HepG2 (cell line): ENCODE measurements around the gene NKD1. TPM values are rescaled to one million over a fixed set of nuclear protein-coding genes. Genes with fewer than 3 reads are reported as not detected.

Experiments
- DMAP1 ChIP-seq: IDR thresholded peaks from 2 replicates; pipeline ENCODE4 v1.6.1; 2016
- FOXM1 ChIP-seq: sonication (generic); formaldehyde crosslinking; IDR thresholded peaks from 2 replicates; pipeline ENCODE4 v1.5.0; 2020; ENCODE audit warnings: missing genetic modification reagents
- NAIF1 ChIP-seq: sonication (generic); formaldehyde crosslinking; IDR thresholded peaks from 2 replicates; pipeline ENCODE4 v1.5.0; 2020; ENCODE audit warnings: mild to moderate bottlenecking, missing genetic modification reagents, borderline replicate concordance
- REXO4 ChIP-seq: sonication (generic); formaldehyde crosslinking; IDR thresholded peaks from 2 replicates; pipeline ENCODE4 v1.8.0; 2022; ENCODE audit warnings: missing genetic modification reagents, mild to moderate bottlenecking, borderline replicate concordance
- SMC3 ChIP-seq: IDR thresholded peaks from 2 replicates; pipeline ENCODE4 v1.6.1; 2011; ENCODE audit warnings: low read length, improper control_type of control experiment
- SPEN ChIP-seq: sonication (generic); formaldehyde crosslinking; IDR thresholded peaks from 2 replicates; pipeline ENCODE4 v1.5.1; 2020; ENCODE audit warnings: low read depth, mild to moderate bottlenecking, missing genetic modification reagents
- ZFP36L1 ChIP-seq: sonication (generic); formaldehyde crosslinking; IDR thresholded peaks from 2 replicates; pipeline ENCODE4 v1.8.0; 2022; ENCODE audit warnings: mild to moderate bottlenecking, missing genetic modification reagents, moderate library complexity
- polyA plus RNA-seq, 8 experiments: library from polyadenylated mRNA; depleted of rRNA in 3 of 8; stranded (reverse) in 7 of 8; unstranded in 1 of 8; fragments of >200 nt; fragmentation: Illumina TruSeq in 4 of 8; extraction: Trizol in 4 of 8; gene quantifications; 2 replicates each; pipeline versions ENCODE4 v1.2.1 to v1.2.3, GENCODE V29; 2011 to 2016; ENCODE audit warnings: low read depth in 4 of 8, missing spikeins in 1 of 8, mixed read lengths in 1 of 8; ENCODE audit not compliant: insufficient read depth in 1 of 8
- total RNA-seq, 5 experiments: library from RNA; depleted of rRNA; stranded (reverse); fragments of >200 nt; fragmentation: Illumina TruSeq; extraction: Trizol; gene quantifications; 2 replicates each; pipeline ENCODE4 v1.2.3, GENCODE V29; 2016; ENCODE audit warnings: low read depth in 1 of 5
- TF ChIP-seq, protein P1 (sequence below): sonication (generic); formaldehyde crosslinking; IDR thresholded peaks from 2 replicates; pipeline ENCODE4 v1.4.0; 2020; ENCODE audit warnings: missing genetic modification reagents, mild to moderate bottlenecking, borderline replicate concordance
- TF ChIP-seq, protein P2 (sequence below): sonication (generic); formaldehyde crosslinking; IDR thresholded peaks from 2 replicates; pipeline ENCODE4; 2020; ENCODE audit warnings: missing genetic modification reagents, mild to moderate bottlenecking, borderline replicate concordance
- TF ChIP-seq, protein P3 (sequence below): sonication (generic); formaldehyde crosslinking; IDR thresholded peaks from 2 replicates; pipeline ENCODE4 v1.4.0; 2020; ENCODE audit warnings: missing genetic modification reagents
- TF ChIP-seq, protein P4 (sequence below): sonication (generic); formaldehyde crosslinking; IDR thresholded peaks from 2 replicates; pipeline ENCODE4 v1.9.0; 2021; ENCODE audit warnings: missing genetic modification reagents, borderline replicate concordance

NKD1 gene
- total and polyA plus RNA-seq, 2 of the 13 experiments (the other 11 are each of a cell fraction or from before 2014, with no cell fraction given) = 70.4 to 121 TPM

DNA sequence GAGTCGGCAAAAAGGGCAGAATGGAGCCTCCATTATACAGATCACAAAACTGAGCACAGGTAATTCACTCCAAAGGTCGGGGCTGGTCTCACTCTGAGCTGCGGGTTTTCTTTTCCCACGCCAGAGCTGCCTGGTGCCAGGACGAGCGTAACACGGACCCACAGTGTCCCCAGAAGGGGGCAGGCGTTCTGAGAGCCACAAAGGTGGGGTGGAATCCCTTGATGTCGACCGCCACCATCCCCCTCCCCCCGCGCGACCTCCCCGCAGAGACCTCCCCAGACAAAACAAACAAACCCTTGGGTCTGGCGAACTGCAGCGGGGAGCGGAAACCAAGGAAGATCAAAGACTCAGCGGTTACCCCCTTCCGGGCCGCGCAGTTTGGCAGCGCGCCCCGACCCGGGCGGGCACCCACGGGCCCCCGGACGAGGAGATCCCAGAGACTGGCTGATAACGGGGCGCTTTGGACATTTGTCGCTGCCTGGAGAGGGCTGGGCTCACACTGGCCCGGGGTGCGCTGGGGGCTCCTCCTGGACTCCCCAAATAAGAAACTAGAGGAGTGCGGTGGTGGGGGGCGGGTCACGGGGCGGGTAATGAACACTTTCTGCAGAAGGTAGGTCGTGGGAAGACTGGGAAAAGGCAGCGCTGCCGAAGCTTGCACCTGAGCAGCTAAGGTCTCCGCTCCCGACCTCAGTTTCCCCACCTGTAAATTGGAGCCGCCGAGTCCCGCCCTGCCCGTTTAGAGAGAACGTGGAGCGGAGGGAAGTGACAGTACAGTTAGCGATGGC lies 664 bp upstream of the NKD1 start (continued):
- TF ChIP-seq, protein P1, sequence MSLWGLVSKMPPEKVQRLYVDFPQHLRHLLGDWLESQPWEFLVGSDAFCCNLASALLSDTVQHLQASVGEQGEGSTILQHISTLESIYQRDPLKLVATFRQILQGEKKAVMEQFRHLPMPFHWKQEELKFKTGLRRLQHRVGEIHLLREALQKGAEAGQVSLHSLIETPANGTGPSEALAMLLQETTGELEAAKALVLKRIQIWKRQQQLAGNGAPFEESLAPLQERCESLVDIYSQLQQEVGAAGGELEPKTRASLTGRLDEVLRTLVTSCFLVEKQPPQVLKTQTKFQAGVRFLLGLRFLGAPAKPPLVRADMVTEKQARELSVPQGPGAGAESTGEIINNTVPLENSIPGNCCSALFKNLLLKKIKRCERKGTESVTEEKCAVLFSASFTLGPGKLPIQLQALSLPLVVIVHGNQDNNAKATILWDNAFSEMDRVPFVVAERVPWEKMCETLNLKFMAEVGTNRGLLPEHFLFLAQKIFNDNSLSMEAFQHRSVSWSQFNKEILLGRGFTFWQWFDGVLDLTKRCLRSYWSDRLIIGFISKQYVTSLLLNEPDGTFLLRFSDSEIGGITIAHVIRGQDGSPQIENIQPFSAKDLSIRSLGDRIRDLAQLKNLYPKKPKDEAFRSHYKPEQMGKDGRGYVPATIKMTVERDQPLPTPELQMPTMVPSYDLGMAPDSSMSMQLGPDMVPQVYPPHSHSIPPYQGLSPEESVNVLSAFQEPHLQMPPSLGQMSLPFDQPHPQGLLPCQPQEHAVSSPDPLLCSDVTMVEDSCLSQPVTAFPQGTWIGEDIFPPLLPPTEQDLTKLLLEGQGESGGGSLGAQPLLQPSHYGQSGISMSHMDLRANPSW (CRISPR knock-in tag) = no peak
- TF ChIP-seq ZFP36L1 (CRISPR knock-in tag) (no peak), SMC3 (peak; percentile 62), SPEN (CRISPR knock-in tag) (peak; percentile 34; the same call in 1 of the 2 replicates), REXO4 (CRISPR knock-in tag) (no peak), FOXM1 (no peak), DMAP1 (CRISPR knock-in tag) (peak; percentile 59; the same call in 1 of the 2 replicates), NAIF1 (CRISPR knock-in tag) (peak; percentile 41; the same call in 1 of the 2 replicates)
- TF ChIP-seq, protein P2, sequence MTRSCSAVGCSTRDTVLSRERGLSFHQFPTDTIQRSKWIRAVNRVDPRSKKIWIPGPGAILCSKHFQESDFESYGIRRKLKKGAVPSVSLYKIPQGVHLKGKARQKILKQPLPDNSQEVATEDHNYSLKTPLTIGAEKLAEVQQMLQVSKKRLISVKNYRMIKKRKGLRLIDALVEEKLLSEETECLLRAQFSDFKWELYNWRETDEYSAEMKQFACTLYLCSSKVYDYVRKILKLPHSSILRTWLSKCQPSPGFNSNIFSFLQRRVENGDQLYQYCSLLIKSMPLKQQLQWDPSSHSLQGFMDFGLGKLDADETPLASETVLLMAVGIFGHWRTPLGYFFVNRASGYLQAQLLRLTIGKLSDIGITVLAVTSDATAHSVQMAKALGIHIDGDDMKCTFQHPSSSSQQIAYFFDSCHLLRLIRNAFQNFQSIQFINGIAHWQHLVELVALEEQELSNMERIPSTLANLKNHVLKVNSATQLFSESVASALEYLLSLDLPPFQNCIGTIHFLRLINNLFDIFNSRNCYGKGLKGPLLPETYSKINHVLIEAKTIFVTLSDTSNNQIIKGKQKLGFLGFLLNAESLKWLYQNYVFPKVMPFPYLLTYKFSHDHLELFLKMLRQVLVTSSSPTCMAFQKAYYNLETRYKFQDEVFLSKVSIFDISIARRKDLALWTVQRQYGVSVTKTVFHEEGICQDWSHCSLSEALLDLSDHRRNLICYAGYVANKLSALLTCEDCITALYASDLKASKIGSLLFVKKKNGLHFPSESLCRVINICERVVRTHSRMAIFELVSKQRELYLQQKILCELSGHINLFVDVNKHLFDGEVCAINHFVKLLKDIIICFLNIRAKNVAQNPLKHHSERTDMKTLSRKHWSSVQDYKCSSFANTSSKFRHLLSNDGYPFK (CRISPR knock-in tag) = peak; percentile 38; the same call in 1 of the 2 replicates
- TF ChIP-seq, protein P3, sequence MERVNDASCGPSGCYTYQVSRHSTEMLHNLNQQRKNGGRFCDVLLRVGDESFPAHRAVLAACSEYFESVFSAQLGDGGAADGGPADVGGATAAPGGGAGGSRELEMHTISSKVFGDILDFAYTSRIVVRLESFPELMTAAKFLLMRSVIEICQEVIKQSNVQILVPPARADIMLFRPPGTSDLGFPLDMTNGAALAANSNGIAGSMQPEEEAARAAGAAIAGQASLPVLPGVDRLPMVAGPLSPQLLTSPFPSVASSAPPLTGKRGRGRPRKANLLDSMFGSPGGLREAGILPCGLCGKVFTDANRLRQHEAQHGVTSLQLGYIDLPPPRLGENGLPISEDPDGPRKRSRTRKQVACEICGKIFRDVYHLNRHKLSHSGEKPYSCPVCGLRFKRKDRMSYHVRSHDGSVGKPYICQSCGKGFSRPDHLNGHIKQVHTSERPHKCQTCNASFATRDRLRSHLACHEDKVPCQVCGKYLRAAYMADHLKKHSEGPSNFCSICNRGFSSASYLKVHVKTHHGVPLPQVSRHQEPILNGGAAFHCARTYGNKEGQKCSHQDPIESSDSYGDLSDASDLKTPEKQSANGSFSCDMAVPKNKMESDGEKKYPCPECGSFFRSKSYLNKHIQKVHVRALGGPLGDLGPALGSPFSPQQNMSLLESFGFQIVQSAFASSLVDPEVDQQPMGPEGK (CRISPR knock-in tag) = peak; percentile 98
- TF ChIP-seq, protein P4, sequence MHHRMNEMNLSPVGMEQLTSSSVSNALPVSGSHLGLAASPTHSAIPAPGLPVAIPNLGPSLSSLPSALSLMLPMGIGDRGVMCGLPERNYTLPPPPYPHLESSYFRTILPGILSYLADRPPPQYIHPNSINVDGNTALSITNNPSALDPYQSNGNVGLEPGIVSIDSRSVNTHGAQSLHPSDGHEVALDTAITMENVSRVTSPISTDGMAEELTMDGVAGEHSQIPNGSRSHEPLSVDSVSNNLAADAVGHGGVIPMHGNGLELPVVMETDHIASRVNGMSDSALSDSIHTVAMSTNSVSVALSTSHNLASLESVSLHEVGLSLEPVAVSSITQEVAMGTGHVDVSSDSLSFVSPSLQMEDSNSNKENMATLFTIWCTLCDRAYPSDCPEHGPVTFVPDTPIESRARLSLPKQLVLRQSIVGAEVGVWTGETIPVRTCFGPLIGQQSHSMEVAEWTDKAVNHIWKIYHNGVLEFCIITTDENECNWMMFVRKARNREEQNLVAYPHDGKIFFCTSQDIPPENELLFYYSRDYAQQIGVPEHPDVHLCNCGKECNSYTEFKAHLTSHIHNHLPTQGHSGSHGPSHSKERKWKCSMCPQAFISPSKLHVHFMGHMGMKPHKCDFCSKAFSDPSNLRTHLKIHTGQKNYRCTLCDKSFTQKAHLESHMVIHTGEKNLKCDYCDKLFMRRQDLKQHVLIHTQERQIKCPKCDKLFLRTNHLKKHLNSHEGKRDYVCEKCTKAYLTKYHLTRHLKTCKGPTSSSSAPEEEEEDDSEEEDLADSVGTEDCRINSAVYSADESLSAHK (CRISPR knock-in tag) = no peak
